Activated CD4-positive, alpha-beta memory T cell treated with anti-CD3 and anti-CD28 coated beads for 36 hours (primary cell): Measurements from ENCODE around the gene SEMA5B. TPM values are rescaled to one million over a fixed set of nuclear protein-coding genes. Genes with fewer than 3 reads are reported as not detected.

ENCODE experiments used
- CTCF ChIA-PET: fragments of 350-600 bp; sonication (Branson Sonifier 250); formaldehyde crosslinking; loops from one replicate; lab custom pipeline; 2021; ENCODE audit warnings: antibody characterized with exemption, inconsistent platforms; lab: Charles Lee
- POLR2A ChIA-PET: fragments of 350-600 bp; sonication (Branson Sonifier 250); formaldehyde crosslinking; loops from one replicate; lab custom pipeline; 2021; ENCODE audit warnings: antibody characterized with exemption; lab: Charles Lee
- DNase-seq: peaks from one replicate; pipeline ENCODE4 v3.0.0-alpha.2; 2020
- H3K27ac Mint-ChIP-seq: one replicate; pipeline ENCODE4 v1.8.0; 2021; ENCODE audit warnings: mixed read lengths
- H3K27me3 Mint-ChIP-seq: one replicate; pipeline ENCODE4 v1.8.0; 2021; ENCODE audit warnings: mixed read lengths
- H3K36me3 Mint-ChIP-seq: one replicate; pipeline ENCODE4 v1.8.0; 2021; ENCODE audit warnings: mixed read lengths
- H3K4me1 Mint-ChIP-seq: one replicate; pipeline ENCODE4 v1.8.0; 2021; ENCODE audit warnings: low read depth, mixed read lengths
- H3K4me3 Mint-ChIP-seq: one replicate; pipeline ENCODE4 v1.8.0; 2021; ENCODE audit warnings: mild to moderate bottlenecking, mixed read lengths
- H3K9me3 Mint-ChIP-seq: one replicate; pipeline ENCODE4 v1.8.0; 2021; ENCODE audit warnings: mixed read lengths
- intact Hi-C: fragments of 100-400 bp; cut with micrococcal nuclease; formaldehyde crosslinking; loops from one replicate; pipeline ENCODE4 v1.15.1; 2023
- total RNA-seq, 2 experiments: library from RNA; stranded (reverse); gene quantifications; one replicate each; pipeline ENCODE4 v1.2.3, GENCODE V29; 2021

The SEMA5B gene
- total RNA-seq, 2 experiments from 2014 or later = not detected

GRCh38 chr3:123034996-123035395, 7.4 kb upstream of the SEMA5B start:
- DNase-seq = no peak
- no peaks in the 10 kb centered on the region for H3K4me1 Mint-ChIP-seq
- POLR2A ChIA-PET = no interaction called here
- H3K9me3 Mint-ChIP-seq = no peaks in the 10 kb centered on the region
- no peaks in the 10 kb centered on the region for H3K36me3 Mint-ChIP-seq
- intact Hi-C loops = no loop called here
- no peak overlapping the region for H3K4me3 Mint-ChIP-seq
- peaks cover 39% of the 10 kb centered on the region for H3K27me3 Mint-ChIP-seq
- H3K27ac Mint-ChIP-seq = no peak overlapping the region
- CTCF ChIA-PET = no interaction called here

- peaks cover 45% of the 10 kb centered on the region for H3K27me3 Mint-ChIP-seq
- H3K36me3 Mint-ChIP-seq = no peaks in the 10 kb centered on the region
- ChIA-PET POLR2A (no interaction called here), CTCF (no interaction called here)
- H3K9me3 Mint-ChIP-seq = no peaks in the 10 kb centered on the region
- intact Hi-C loops = no loop called here
- H3K27ac Mint-ChIP-seq = no peak overlapping the region
- DNase-seq = no peak
- H3K4me1 Mint-ChIP-seq = no peaks in the 10 kb centered on the region
- H3K4me3 Mint-ChIP-seq = no peak overlapping the region
Observed at GRCh38 chr3:123034120-123034519, 6.6 kb upstream of the SEMA5B start.

DNA sequence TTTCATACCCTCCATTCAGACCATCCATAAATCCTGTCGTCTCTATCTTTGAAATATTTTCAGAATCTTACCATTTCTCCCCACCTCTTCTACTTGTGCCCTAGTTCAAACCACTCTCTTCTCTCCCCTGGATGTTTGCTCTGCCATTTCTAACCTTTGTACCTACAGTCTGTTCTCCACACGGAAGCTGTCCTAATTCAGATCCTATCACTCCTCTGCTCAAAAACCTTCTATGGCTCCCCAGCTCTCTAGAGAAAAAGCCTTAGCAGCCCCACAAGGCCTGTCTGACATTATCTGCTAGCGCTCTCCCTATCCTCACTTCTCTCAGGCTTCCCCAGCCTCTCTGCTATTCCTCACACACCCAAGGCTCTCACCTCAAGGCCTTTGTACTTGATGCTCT, 4.5 kb upstream of the SEMA5B start:
- intact Hi-C loops = no loop called here
- no peaks in the 10 kb centered on the region for H3K9me3 Mint-ChIP-seq
- H3K4me3 Mint-ChIP-seq = no peak overlapping the region
- H3K27me3 Mint-ChIP-seq = peaks cover 43% of the 10 kb centered on the region
- ChIA-PET CTCF (interaction anchor here (0.6 to 3.1 kb wide), 5 partner anchors 45 to 288 kb away, joined by 3 to 17 read pairs (median 6); no protein-coding TSS in a partner anchor), POLR2A (no interaction called here)
- peaks cover 7% of the 10 kb centered on the region for H3K4me1 Mint-ChIP-seq
- H3K27ac Mint-ChIP-seq = no peak overlapping the region
- no peaks in the 10 kb centered on the region for H3K36me3 Mint-ChIP-seq
- DNase-seq = no peak

DNA sequence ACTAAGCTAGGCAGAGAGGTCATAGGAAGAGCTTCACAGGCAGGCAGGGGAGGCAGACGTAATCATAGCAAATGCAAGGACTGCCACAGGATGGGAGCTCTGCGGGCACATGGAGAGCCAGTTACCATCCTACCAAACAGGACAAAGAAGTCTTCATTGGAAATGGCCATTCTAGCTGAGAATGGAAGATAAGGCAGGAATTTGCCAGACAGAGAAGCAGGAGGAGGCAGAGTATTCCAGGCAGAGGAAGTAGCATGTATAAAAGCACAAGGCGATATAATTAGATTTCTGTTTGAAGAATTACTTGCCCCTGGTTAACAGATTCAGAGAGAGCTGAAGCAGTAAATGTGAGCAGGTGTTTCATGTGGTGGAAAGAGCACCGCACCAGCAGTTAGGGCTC, 3.5 kb upstream of the SEMA5B start:
- peaks cover 10% of the 10 kb centered on the region for H3K4me1 Mint-ChIP-seq
- H3K27ac Mint-ChIP-seq = no peak overlapping the region
- no peak overlapping the region for H3K4me3 Mint-ChIP-seq
- ChIA-PET CTCF (interaction anchor here (1.2 to 3.1 kb wide), 5 partner anchors 17 to 276 kb away, joined by 3 to 17 read pairs (median 6); no protein-coding TSS in a partner anchor), POLR2A (no interaction called here)
- no peaks in the 10 kb centered on the region for H3K36me3 Mint-ChIP-seq
- H3K9me3 Mint-ChIP-seq = no peaks in the 10 kb centered on the region
- intact Hi-C loops = no loop called here
- DNase-seq = no peak
- H3K27me3 Mint-ChIP-seq = peaks cover 42% of the 10 kb centered on the region

DNA sequence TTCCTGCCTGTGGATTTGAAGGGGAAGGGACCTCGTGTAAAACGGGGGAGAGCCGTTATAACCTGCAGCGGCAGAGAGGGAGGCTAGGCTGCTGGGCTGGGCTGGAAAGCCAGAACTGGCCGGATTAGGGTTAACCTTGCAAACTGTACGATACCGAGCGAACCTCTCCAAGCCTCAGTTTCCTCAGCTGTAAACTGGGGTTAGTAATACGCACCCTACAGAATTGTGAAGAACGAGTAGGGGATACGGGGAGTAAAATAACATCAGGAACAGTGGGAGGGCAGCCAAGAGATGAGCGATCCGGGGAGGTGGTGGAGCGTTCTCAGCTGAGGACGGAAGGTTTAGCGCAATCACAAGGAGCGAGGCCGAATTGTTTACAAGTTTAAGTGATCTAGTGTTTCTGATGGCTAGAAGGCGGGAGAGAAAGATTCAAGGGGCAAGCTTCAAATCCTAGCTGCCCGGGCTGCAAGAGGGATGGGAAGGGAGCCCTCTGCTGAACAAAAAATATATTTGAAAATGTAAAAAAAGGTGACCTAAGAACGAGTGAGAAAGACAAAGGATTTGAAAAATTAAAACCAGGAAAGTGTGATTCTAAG, 768 bp upstream of the SEMA5B start:
- H3K27ac Mint-ChIP-seq = no peak overlapping the region
- H3K4me3 Mint-ChIP-seq = peak overlapping the region; percentile 36
- ChIA-PET POLR2A (no interaction called here), CTCF (interaction anchor here (0.8 to 4.3 kb wide), 16 partner anchors 9 to 1481 kb away, joined by 3 to 28 read pairs (median 4); partner anchors contain the start of genes HSPBAP1 and POLQ)
- no peaks in the 10 kb centered on the region for H3K9me3 Mint-ChIP-seq
- H3K4me1 Mint-ChIP-seq = peaks cover 12% of the 10 kb centered on the region
- no peaks in the 10 kb centered on the region for H3K36me3 Mint-ChIP-seq
- peak; percentile 28 for DNase-seq
- peaks cover 53% of the 10 kb centered on the region for H3K27me3 Mint-ChIP-seq
- intact Hi-C loops = loop anchor here (1.0 to 10.0 kb wide), 5 partner anchors 85 to 1481 kb away; partner anchors contain the start of genes FAM162A, MIX23 and POLQ

DNA sequence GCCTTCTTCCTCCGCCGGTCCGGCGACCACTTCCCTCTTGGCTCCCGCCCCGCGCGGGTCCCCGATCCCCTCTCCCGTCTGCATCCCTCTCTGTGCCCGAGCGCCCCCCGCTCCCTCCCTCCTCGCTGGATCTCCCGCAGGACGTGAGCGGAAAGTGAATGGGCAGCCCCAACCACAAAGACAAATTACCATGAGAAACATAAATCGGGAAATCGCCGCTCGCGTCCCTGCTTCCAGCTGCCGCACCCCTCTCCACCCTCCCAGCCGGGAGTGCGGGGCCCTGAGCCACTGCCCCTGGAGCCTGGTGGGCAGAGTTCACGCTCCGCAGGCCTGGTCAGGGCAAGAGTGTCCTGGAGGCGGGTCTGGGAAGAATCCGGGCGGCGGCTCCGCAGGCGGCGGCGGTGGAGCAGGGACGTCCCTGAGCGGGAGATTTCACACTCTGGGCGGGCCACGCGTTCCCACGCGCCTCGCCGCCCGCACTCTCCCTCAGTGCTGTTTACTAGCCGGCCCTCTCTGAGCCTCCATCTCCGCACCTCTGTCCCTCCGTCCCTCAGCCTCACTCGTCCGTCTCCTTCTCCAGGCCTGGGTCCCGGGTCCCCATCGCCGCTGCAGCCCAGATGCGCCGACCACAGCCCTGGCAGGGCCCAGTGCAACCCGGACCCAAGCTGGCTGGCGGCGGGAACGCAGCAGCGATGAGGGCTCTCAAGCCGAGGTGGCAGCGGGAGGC, 835 bp downstream of the SEMA5B start:
- POLR2A ChIA-PET = no interaction called here
- H3K9me3 Mint-ChIP-seq = no peaks in the 10 kb centered on the region
- intact Hi-C loops = loop anchor here (5.0 to 10.0 kb wide), 3 partner anchors 169 to 1479 kb away; partner anchors contain the start of genes FAM162A, MIX23 and POLQ

DNA sequence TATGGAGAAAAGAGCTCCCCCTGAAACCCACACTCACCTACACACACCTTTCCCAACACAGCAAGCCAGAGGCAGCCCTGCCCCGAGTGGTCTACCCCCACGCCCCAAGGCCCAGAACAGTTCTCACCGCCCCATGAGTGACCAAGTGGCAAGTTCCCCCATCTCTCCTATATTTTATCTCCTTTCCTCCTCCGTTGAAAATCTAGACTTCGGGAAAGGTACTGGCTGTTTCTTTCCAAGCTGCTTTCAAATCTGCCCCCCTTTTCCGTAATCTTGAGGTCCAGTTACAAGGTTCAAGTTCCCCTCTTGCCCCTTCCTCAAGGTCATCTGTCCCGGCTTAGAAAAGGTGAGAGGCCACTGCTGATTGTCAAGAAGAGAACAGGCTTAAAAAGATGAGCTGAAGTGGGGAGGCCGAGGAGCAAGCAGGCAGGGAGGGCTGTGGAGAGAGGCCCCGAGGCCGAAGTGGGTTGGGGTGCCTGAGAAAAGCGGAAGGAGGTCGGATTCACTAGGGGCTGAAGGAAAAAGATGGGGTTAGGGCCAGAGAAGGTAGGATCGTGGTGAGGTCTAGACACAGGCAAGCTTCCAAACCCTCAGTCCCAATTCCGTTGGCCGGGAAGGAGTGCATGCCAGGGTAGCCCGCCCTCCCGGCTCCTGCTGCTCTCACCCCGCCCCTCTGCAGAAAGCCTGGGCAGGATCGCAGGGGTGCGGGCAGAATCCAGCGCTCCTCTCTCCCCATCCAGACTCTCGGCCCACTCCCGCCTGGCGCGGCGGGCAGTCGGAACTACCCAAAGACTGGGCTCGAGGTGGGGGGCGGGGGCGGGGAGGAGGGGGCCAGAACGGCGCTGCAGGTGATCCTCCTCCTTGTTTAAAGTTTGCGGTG, 1.7 kb downstream of the SEMA5B start:
- intact Hi-C loops = loop anchor here (5.0 to 10.0 kb wide), 3 partner anchors 169 to 1479 kb away; partner anchors contain the start of genes FAM162A, MIX23 and POLQ
- H3K27me3 Mint-ChIP-seq = peaks cover 62% of the 10 kb centered on the region
- no peak for DNase-seq
- ChIA-PET CTCF (no interaction called here), POLR2A (no interaction called here)
- no peak overlapping the region for H3K27ac Mint-ChIP-seq
- H3K9me3 Mint-ChIP-seq = no peaks in the 10 kb centered on the region
- H3K4me3 Mint-ChIP-seq = no peak overlapping the region
- H3K4me1 Mint-ChIP-seq = peaks cover 12% of the 10 kb centered on the region
- no peaks in the 10 kb centered on the region for H3K36me3 Mint-ChIP-seq

More for the DNA sequence above, 835 bp downstream of the SEMA5B start:
- Mint-ChIP-seq H3K4me1 (peaks cover 12% of the 10 kb centered on the region), H3K27me3 (peaks cover 60% of the 10 kb centered on the region), H3K4me3 (peak overlapping the region; percentile 31), H3K27ac (no peak overlapping the region), H3K36me3 (no peaks in the 10 kb centered on the region)
- CTCF ChIA-PET = interaction anchor here (0.8 to 4.3 kb wide), 10 partner anchors 11 to 1480 kb away, joined by 3 to 28 read pairs (median 7); partner anchors contain the start of gene POLQ
- DNase-seq = peak; percentile 15

GRCh38 chr3:123024056-123024455, 3.5 kb downstream of the SEMA5B start:
- H3K27ac Mint-ChIP-seq = no peak overlapping the region
- H3K27me3 Mint-ChIP-seq = peaks cover 59% of the 10 kb centered on the region
- H3K9me3 Mint-ChIP-seq = no peaks in the 10 kb centered on the region
- POLR2A ChIA-PET = no interaction called here
- intact Hi-C loops = loop anchor here (10.0 kb wide), 1 partner anchor 639 kb away; the partner anchor contains the start of genes FAM162A and MIX23
- peaks cover 12% of the 10 kb centered on the region for H3K4me1 Mint-ChIP-seq
- H3K36me3 Mint-ChIP-seq = no peaks in the 10 kb centered on the region
- H3K4me3 Mint-ChIP-seq = no peak overlapping the region
- no peak for DNase-seq
- CTCF ChIA-PET = no interaction called here

GRCh38 chr3:123021996-123022510, 5.5 kb downstream of the SEMA5B start:
- Mint-ChIP-seq H3K27ac (no peak overlapping the region), H3K4me1 (peaks cover 5% of the 10 kb centered on the region), H3K27me3 (peaks cover 54% of the 10 kb centered on the region), H3K4me3 (no peak overlapping the region), H3K9me3 (no peaks in the 10 kb centered on the region), H3K36me3 (no peaks in the 10 kb centered on the region)
- POLR2A ChIA-PET = no interaction called here
- intact Hi-C loops = loop anchor here (10.0 kb wide), 1 partner anchor 637 kb away; the partner anchor contains the start of genes FAM162A and MIX23
- no peak for DNase-seq
- CTCF ChIA-PET = no interaction called here

DNA sequence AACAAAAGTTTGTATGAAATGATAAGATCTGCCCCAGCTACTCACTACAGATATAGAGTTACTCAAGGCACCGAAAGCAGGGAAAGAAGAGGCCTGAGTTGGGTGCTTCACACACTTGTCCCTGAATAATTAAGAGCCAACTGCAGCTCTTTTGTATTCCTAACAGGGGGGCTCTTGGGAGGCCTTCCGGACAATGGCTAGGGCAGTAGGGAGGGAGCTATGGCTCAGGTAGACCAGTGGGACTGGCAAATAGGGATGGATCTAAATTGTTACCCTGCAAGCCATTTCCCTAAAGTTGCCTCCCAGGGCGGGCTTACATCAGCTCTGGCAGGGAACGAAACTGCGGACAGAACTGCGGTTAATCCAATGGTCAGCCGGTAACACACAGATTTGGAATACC, 6.2 kb downstream of the SEMA5B start:
- peaks cover 49% of the 10 kb centered on the region for H3K27me3 Mint-ChIP-seq
- no peaks in the 10 kb centered on the region for H3K9me3 Mint-ChIP-seq
- H3K27ac Mint-ChIP-seq = no peak overlapping the region
- no peak for DNase-seq
- intact Hi-C loops = loop anchor here (10.0 kb wide), 1 partner anchor 637 kb away; the partner anchor contains the start of genes FAM162A and MIX23
- no peaks in the 10 kb centered on the region for H3K36me3 Mint-ChIP-seq
- ChIA-PET CTCF (interaction anchor here (1.2 to 1.4 kb wide), 2 partner anchors 79 to 267 kb away, joined by 3 to 4 read pairs; no protein-coding TSS in a partner anchor), POLR2A (no interaction called here)
- H3K4me1 Mint-ChIP-seq = peaks cover 3% of the 10 kb centered on the region
- H3K4me3 Mint-ChIP-seq = no peak overlapping the region

DNA sequence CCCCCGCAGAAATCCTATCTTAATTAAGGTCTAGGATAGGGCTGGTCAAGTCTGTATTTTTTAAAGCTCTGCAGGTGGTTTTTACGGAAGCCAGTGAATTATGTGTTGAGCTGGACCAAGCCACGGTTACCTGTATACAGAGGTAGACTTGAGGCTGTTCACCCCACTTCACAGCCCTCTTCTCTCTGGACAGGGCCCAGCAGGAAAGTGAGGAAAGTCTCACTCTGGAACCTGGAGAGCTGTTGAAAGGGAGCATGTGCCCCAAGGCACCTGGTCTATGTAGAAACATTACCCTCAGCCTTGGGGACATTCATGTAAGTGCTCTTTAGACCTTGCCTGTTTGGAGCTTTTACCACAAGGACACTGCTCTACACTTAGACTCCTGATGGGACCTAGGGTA, 6.9 kb downstream of the SEMA5B start:
- peaks cover 45% of the 10 kb centered on the region for H3K27me3 Mint-ChIP-seq
- no peak overlapping the region for H3K4me3 Mint-ChIP-seq
- no peak for DNase-seq
- H3K4me1 Mint-ChIP-seq = no peaks in the 10 kb centered on the region
- intact Hi-C loops = loop anchor here (10.0 kb wide), 1 partner anchor 636 kb away; the partner anchor contains the start of genes FAM162A and MIX23
- no peaks in the 10 kb centered on the region for H3K9me3 Mint-ChIP-seq
- POLR2A ChIA-PET = no interaction called here
- CTCF ChIA-PET = interaction anchor here (0.5 to 1.4 kb wide), 4 partner anchors 78 to 266 kb away, joined by 3 to 4 read pairs (median 4); no protein-coding TSS in a partner anchor
- no peaks in the 10 kb centered on the region for H3K36me3 Mint-ChIP-seq
- no peak overlapping the region for H3K27ac Mint-ChIP-seq
